Thyroid gland (tissue), 4 donors: ENCODE data around the gene ACVR1.

Experiments
- POLR2A ChIP-seq, 2 donors: fragments of 450-650 bp; IDR thresholded peaks; one replicate each; pipeline ENCODE4 v1.6.1; 2017; ENCODE audit warnings: antibody characterized with exemption in 2 of 2, mild to moderate bottlenecking in 2 of 2, moderate library complexity in 1 of 2
- TF ChIP-seq, protein P1 (sequence below), 6 experiments: fragments of 200-600 bp in 3 of 6; fragments of 450-650 bp in 3 of 6; sonication (generic) in 3 of 6; IDR thresholded peaks; one replicate each; pipeline ENCODE4 v1.5.1; 2016 to 2019; ENCODE audit warnings: antibody characterized with exemption in 6 of 6, mild to moderate bottlenecking in 2 of 6, inconsistent platforms in 1 of 6, moderate library complexity in 1 of 6

DNA sequence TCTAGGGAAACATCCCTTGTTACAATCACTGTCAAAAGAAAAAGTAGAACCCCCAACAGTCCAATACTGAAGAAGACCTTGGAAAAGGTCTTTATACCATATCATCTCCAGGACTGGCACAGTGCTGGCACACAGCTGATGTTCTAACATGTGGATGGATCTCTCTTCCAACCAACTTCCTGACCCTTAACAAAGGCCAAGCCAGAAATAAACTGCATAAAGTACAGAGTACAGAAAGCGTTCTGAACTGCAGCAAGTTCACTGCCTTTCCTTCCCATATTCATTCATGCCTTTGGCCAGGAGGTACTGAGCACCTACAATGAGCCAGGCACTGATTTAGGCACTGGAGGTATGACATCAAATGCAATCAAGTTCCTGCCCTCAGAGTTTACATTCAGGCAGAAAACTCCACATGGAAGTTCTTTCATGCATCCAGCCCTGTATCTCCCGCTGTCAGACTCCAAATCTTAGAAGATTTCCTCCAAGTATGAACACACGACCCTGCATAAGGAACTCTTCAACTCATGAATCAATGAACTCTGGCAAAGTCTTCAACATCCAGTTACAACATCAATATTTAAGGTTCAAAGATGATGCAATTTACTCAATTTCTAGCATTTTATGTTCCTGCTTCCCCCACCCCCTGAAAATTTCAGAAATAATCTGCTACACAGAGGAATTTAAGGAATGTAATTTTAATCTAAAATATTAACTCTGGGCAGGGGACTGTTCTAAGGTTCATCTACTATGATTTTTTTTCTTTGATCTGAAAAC is 33.8 kb downstream of the ACVR1 start:
- TF ChIP-seq POLR2A (IDR thresholded peaks at IDR 0.05): no peak
- TF ChIP-seq, protein P1, sequence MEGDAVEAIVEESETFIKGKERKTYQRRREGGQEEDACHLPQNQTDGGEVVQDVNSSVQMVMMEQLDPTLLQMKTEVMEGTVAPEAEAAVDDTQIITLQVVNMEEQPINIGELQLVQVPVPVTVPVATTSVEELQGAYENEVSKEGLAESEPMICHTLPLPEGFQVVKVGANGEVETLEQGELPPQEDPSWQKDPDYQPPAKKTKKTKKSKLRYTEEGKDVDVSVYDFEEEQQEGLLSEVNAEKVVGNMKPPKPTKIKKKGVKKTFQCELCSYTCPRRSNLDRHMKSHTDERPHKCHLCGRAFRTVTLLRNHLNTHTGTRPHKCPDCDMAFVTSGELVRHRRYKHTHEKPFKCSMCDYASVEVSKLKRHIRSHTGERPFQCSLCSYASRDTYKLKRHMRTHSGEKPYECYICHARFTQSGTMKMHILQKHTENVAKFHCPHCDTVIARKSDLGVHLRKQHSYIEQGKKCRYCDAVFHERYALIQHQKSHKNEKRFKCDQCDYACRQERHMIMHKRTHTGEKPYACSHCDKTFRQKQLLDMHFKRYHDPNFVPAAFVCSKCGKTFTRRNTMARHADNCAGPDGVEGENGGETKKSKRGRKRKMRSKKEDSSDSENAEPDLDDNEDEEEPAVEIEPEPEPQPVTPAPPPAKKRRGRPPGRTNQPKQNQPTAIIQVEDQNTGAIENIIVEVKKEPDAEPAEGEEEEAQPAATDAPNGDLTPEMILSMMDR (IDR thresholded peaks at IDR 0.05): no peak
